Measurements from ENCODE around the gene TPP2.

- TF ChIP-seq POLR2A (IDR thresholded peaks at IDR 0.05; ENCODE audit: low read depth, low read length) (no peak), POLR2AphosphoS5 (IDR thresholded peaks at IDR 0.05; ENCODE audit: low read depth, low read length) (no peak)
These were observed 31.8 kb downstream of the TPP2 start for GRCh38 chr13:102628559-102628958.

All from GM12892 (cell line).